Ramos (cell line): ENCODE results near the gene TIPIN.
"Not testable (repeated sequence)": the region's sequence is repeated elsewhere in the genome, so short reads cannot be mapped to it uniquely, and the experiment has no call there.

ENCODE experiments used
- in situ Hi-C: fragments of 300-500 bp; cut with MboI; formaldehyde crosslinking; loops from one replicate; pipeline ENCODE4 v1.14.3; 2022; ENCODE audit warnings: low sequenced_read_pairs; ENCODE audit not compliant: unreplicated experiment

TIPIN gene

DNA sequence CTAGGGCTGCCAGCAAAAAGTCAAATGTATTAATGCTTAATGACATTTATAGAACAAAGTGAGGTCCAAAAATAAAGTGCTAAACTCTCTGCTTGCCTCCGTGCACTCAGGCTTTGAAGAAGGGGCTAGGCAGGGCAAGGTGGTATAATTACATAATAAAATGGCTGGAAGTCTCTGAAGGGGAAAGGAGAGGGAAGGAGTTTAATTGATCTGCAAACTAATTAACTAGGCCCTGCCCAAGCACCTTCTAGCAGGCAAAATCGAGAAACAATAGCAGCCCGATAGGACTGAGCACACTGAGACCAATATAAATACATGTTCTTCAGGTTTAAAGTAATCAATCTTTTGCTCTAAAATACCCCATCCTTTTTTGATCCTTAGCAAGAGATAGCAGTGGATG is 50.1 kb downstream of the TIPIN start:
- in situ Hi-C loops = no loop called here

DNA sequence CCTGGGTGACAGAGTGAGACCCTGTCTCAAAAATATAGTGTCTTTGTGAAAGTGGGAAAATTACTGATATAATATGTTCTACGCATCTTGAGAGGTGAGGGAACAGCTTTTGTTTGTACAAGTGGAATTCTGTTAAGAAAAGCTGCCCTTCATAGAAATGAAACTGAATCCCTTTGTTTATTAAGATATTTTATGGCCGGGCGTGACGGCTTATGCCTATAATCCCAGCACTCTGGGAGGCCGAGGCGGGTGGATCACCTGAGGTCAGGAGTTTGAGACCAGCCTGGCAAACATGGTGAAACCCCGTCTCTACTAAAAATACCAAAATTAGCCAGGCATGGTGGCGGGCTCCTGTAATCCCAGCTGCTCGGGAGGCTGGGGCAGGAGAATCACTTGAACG is 52.1 kb downstream of the TIPIN start:
- in situ Hi-C loops = not testable (repeated sequence)

DNA sequence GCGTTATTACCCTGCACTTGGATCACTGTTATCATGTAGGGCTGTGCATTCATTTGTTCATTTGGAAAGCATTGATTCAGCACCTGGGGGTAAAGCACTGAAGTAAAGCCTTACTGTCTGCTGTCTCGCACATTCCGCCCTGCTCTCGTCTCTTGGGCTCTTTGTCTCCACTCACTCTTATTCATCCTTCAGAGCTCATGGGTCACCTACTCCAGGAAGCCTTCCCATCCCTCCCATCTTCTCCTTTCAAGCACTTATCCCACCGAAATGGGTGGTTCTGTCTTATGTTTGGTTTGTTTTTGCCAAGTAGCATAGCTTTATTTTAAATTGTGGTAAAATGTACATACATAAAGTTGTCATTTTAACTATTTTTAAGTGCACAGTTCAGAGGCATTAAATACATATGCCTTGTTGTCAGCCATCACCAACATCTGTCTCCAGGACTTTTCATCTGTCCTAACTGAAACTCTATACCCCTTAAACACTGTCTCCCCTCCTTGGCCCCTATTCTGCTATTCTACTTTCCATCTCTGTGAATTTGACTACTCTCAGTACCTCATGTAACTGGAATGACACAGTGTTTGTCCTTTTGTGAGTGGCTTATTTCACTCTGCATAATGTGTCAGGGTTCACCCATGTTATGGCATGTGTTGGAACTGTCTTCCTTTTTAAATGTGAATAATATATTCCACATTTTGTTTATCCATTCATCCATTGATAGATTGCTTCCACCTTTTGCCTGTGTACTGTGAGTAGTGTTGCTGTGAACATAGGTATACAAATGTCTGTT is 53.8 kb downstream of the TIPIN start:
- in situ Hi-C loops = no loop called here

DNA sequence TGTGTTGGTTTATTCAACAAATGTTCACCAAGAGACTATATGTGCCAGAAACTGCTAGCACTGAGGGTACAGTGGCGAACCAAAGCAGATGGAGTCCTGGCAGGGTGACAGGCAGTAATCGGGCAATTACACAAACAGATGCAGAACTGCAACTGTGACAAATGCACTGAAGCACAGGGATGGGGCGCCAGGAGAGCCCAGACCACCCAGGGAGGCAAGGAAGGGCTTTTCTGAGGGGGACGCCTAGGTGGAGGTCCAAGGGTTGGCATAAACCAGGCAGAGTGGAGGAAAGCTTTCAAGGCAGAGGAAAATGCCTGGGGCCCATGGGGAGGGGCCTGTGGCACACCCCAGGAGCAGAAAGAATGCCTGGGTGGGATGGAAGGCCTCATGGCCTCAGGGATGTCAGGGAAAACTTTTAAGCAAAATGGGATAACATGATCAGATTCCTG is 57.7 kb downstream of the TIPIN start:
- in situ Hi-C loops = loop anchor here (25.0 kb wide), 1 partner anchor 662 kb away; no protein-coding TSS in a partner anchor

DNA sequence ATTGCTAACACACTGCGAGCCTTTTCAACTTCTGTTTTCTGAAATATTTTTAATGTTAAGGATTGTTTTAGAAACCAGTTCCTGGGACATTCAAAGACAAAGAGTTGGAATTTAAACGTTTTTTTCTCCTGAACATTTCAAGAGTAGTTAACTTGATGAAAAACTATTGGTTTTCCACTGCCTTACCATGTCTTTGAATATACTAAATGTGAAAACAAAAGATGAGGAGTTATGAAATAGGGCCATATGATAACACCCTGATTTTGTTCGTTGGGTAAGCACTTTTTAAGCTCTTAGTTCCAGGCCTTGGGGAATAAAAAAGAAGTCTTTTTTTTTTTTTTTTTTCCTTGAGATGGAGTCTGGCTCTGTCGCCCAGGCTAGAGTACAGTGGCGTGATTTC is 60.3 kb downstream of the TIPIN start:
- in situ Hi-C loops = loop anchor here (25.0 kb wide), 1 partner anchor 659 kb away; no protein-coding TSS in a partner anchor

DNA sequence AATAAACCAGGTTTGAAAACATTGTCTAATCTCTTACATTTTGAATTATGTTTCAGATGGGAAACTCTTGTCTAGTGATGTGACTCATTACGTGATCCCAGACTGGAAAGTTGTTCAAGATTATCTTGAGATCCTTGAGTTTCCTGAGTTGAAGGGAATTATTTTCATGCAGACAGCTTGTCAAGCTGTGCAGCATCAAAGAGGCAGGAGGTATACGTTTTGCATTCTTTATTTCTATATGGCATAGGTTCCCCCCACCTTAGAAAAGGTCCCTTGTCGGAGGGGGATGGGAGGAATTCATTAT is 61.6 kb downstream of the TIPIN start:
- in situ Hi-C loops = loop anchor here (25.0 kb wide), 1 partner anchor 658 kb away; no protein-coding TSS in a partner anchor

DNA sequence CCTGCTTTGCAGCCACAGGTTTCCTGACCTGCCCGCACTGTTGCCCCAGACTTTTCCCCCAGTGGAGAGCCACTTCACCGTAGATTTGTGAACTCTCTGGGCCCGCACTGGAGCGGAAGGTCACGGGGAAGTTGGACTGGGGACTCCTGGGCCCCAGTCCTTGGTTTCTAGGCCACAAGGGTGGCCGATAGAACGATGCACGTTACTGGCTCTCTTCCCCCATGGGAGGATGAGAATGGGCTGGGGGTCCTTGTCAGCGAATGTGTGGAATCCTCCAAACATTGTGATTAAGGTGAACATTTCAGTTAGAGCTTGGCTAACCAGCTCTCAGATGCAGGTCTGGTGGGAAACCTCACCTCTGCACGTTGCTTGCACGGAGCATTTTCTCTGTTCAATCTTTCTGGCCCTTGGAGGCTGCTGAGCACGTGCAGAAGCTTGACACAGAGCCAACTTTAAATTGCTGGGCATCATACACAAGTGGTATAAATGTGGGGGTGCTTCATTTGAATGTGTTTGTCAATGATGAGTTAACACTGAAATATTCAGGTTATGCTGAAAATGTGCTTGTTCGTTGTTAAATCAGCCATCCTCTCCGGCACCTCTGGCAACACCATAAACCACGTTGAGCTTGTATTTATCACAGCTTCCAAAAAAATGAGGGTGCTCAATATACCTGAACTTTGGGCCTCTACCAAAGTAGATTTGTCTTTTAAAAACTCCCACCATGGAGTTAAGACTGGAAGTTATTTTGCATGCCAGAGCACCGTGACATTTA is 62.1 kb downstream of the TIPIN start:
- in situ Hi-C loops = loop anchor here (25.0 kb wide), 1 partner anchor 657 kb away; no protein-coding TSS in a partner anchor

DNA sequence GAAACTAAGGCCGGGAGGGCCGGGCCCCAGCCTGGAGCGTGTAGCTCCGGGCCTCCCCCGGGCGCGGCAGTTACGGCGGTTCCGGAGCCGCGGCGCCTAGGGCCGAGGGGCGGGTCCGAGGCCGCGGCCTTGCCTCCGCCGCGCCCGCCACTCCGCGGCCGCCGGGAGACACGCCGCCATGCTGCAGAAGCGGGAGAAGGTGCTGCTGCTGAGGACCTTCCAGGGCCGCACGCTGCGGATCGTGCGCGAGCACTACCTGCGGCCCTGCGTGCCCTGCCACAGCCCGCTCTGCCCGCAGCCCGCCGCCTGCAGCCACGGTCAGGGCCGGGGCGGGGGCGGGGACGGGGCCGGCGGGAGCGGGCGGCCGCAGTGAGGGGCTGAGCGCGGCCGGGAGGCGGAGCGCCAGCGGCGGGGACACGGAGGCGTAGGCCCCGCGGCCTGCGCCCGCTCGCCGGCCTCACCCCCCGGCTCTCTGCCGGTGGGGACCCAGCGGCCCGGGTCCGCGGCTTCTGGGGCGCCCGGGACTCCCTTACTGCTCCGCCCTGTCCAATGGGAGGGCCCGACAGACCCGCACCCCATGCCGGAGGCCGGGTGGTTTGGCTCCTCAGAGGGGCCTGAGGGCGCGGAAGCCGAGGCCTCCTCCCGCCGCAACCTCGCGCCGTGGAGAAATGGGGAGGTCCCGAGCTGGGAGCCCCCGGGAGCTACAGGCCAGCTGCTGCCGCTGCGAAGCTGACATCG is 62.9 kb downstream of the TIPIN start, which contains the start of gene DIS3L:
Gene DIS3L, plus strand, starts transcription at position 150 of the 738 bp plus-strand sequence. Its CDS starts 29 bp downstream, at position 179.
- in situ Hi-C loops = loop anchor here (25.0 kb wide), 1 partner anchor 656 kb away; no protein-coding TSS in a partner anchor

DNA sequence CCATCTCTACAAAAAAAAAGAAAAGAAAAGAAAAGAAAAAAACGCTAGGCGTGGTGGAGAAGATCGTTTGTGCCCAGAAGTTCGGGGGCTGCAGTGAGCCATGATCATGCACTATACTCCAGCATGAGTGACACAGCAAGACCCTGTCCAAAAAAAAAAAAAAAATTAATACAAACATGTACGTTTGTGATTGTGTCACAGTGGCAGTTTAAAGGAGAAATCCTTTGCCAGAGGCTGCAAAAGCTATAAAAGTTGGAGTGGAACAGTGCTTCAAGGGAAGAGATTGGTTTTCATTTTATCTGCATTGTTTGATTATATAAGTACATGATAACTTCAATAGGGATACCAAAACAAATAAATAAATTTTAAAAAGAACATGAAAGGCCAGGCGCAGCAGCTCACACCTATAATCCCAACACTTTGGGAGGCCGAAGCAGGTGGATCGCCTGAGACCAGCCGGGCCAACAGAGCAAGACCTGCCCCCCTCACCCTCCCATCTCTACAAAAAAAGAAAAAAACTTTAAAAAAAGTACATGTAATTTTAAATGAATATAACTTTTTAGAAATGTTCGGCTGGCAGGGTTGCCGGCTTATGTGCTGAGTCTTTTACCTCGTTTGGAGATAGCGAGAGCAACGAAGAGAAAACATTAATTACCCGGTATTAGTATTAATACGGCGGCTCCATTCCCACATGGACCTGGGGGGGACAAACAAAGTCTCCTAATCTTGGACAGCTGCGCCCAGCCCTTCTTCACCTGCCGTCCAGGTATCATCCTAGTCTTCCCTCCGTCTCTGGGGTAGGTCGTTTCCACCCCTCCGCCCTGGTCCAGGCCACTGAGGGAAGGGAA is 63.7 kb downstream of the TIPIN start:
- in situ Hi-C loops = loop anchor here (25.0 kb wide), 1 partner anchor 655 kb away; no protein-coding TSS in a partner anchor

DNA sequence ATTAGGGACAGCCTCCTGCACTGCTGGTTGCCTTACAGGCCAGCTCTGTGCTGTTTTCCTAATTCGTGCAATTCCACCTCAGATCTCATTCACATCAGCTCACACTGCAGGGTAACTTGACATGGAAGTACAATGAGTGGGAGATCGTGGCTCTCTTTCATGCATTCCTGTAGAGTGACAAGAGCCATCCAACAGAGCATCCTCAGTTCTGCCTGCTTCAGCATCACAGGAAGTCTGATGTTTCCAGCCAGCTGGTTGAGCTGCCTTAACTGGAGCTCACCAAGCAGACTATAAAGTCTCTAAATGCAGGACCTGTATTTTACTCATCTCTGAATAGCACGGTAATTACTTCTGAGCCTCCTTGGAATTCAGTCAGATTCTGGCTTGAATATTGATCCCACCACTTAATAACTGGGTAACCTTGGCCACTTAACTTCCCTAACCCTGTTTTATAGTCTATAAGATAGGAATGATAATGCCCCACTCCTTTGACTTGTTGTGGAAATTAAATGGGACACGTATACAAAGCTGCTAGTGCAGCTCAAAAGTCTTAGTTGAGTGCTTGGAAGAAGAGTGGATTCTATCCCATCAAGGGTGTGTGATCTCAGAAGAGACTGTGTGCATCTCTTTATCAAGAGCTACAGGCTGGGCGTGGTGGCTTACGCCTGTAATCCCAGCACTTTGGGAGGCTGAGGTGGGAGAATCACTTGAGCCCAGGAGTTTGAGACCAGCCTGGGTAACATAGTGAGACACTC is 64.5 kb downstream of the TIPIN start:
- in situ Hi-C loops = loop anchor here (25.0 kb wide), 1 partner anchor 655 kb away; no protein-coding TSS in a partner anchor

DNA sequence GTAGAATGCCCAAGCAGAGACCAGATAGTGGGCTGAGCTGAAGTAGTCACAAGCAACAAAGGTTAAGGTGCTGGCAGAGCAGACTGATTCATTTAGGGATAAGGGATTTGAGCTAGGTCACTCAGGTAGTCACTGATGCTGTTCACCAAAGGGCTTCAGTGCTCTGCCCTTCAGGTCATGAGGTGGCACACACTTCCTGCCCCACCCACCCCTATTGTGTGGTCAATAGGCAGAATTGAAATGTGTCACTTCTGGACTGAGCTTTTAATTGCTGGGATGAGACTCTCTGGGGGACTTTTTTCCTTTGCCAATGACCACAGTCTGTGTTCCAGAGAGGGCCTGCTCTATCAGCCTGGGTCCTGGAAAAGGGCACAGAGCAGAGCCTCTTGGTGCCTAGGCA is 66.0 kb downstream of the TIPIN start:
- in situ Hi-C loops = loop anchor here (25.0 kb wide), 1 partner anchor 653 kb away; no protein-coding TSS in a partner anchor

DNA sequence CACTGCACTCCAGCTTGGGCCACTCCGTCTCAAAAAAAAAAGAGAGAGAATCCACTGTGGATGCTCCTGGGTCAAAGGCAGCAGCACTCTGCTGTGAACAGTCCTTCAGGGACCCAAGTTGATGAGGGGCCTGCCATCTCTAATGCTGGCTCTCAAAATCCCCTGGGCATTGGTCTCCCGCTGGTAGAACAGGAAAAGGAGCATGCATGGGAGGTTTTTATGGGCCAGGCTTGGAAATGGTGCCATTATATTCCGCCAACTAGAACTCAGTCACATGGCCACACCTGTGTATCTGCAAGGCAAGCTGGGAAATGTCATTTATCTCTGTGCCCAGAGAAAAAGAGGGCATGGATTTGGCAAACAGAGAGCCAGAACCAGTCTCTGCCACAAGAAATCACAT is 66.5 kb downstream of the TIPIN start:
- in situ Hi-C loops = loop anchor here (25.0 kb wide), 1 partner anchor 653 kb away; no protein-coding TSS in a partner anchor

DNA sequence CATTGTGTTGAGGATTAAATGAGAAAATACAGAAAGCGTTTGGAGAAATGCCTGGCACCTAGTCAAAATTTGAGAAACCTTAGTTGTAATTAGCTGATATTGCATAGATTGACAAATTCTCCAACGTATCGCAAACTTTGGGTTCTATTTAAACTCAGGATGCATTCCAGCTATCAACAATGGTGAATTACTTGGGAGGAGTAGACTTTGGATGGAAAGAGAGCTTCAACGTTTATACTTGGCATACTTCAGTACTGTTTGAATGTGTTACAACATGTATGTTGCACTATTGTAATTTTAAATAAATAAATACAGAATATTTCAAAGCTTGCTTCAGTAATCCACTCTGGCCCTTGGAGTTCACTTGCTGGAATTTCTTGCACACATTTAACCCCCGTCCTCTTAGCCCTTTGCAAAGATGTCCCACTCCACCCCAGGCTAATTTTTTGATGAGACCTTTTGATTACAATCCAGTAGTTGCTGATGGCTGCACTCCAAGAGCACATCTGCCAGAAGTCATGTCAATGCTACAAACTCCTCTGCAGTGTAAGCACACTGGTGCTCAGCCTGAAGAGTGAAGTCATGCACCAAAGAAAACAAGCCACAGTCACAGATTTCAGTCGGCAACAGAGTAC is 67.8 kb downstream of the TIPIN start:
- in situ Hi-C loops = loop anchor here (25.0 kb wide), 1 partner anchor 651 kb away; no protein-coding TSS in a partner anchor

DNA sequence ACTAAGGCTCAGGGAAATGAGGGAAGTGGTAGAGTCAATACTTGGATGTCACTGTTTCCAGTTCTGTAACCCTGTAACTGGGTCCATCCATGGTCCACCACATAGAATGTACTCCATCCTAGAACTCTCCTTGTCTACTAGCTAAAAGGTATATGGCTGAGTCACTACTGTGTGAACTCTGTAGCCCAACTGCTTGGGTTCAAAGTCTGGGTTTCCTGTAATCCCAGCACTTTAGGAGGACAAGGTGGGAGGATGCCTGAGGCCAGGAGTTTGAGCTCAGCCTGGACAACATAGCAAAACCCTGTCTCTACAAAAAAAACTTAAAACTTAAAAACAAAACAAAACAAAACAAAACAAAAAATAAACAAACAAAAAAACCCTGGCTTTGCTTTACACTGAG is 68.4 kb downstream of the TIPIN start:
- in situ Hi-C loops = loop anchor here (25.0 kb wide), 1 partner anchor 651 kb away; no protein-coding TSS in a partner anchor

DNA sequence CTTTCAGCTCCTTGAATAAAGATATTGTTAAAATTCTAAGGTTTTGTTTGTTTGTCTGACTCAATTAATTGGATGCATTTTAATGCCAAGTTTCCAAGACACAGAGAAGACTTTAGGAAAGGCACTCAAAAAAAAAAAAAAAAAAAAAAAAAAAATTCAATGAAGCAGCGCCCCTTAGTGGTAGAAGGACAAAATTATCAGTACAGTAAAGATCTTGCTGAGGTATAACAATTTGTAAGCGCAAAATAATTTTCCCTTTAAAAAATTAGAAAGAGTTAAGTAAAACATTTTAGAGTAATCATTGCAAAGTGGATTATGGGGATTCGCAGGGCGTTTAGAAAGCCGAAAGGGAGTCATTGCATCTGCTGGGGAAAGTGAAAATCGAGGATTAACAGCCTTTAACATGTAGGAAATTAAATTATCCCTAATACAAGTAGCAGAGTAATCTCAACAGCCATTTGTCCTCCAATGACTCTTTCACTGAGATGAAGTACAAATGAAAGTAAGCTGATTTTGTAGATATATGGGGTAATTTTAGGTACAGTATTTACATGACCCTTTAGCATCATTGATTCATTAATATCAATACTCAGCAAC is 68.9 kb downstream of the TIPIN start:
- in situ Hi-C loops = loop anchor here (25.0 kb wide), 1 partner anchor 650 kb away; no protein-coding TSS in a partner anchor
